ENCODE data around the gene TM9SF4. TPM values are rescaled to one million over a fixed set of nuclear protein-coding genes. Genes with fewer than 3 reads are reported as not detected.

TM9SF4 gene
- total RNA-seq, 1 donor from 2014 or later = 99.4 TPM

GRCh38 chr20:32189123-32189410 is 79.6 kb downstream of the TM9SF4 start:
- H3K27me3 Mint-ChIP-seq = no peaks in the 10 kb centered on the region
- peaks cover 32% of the 10 kb centered on the region for H3K4me1 Mint-ChIP-seq (ENCODE audit: unreplicated experiment)
- no peak for TF ChIP-seq CTCF (conservative IDR thresholded peaks at IDR 0.05)
- no peak for DNase-seq (ENCODE audit: extremely low spot score, unreplicated experiment)
- peak overlapping the region; percentile 90 for H3K4me3 Mint-ChIP-seq
- H3K9me3 Mint-ChIP-seq = no peaks in the 10 kb centered on the region
- peak overlapping the region; percentile 87 for H3K27ac Mint-ChIP-seq
- H3K36me3 Mint-ChIP-seq = peaks cover 11% of the 10 kb centered on the region

GRCh38 chr20:32189691-32190615 is 80.4 kb downstream of the TM9SF4 start:
- peak overlapping the region; percentile 91 for H3K4me3 Mint-ChIP-seq
- TF ChIP-seq CTCF (conservative IDR thresholded peaks at IDR 0.05) = peak; percentile 41
- H3K36me3 Mint-ChIP-seq = peaks cover 16% of the 10 kb centered on the region
- H3K4me1 Mint-ChIP-seq (ENCODE audit: unreplicated experiment) = peaks cover 34% of the 10 kb centered on the region
- H3K27me3 Mint-ChIP-seq = no peaks in the 10 kb centered on the region
- peak; percentile 87 for DNase-seq (ENCODE audit: extremely low spot score, unreplicated experiment)
- peak overlapping the region; percentile 84 for H3K27ac Mint-ChIP-seq
- no peaks in the 10 kb centered on the region for H3K9me3 Mint-ChIP-seq

- Mint-ChIP-seq H3K9me3 (no peaks in the 10 kb centered on the region), H3K27me3 (no peaks in the 10 kb centered on the region), H3K27ac (peak overlapping the region; percentile 84), H3K36me3 (peaks cover 24% of the 10 kb centered on the region), H3K4me1 (ENCODE audit: unreplicated experiment) (peaks cover 36% of the 10 kb centered on the region), H3K4me3 (peak overlapping the region; percentile 91)
- TF ChIP-seq CTCF (conservative IDR thresholded peaks at IDR 0.05) = peak; percentile 36
- DNase-seq (ENCODE audit: extremely low spot score, unreplicated experiment) = no peak
These were observed 81.3 kb downstream of the TM9SF4 start for GRCh38 chr20:32190616-32191415.

GRCh38 chr20:32191422-32191821 is 81.9 kb downstream of the TM9SF4 start:
- H3K27me3 Mint-ChIP-seq = no peaks in the 10 kb centered on the region
- DNase-seq (ENCODE audit: extremely low spot score, unreplicated experiment) = no peak
- peak overlapping the region; percentile 91 for H3K4me3 Mint-ChIP-seq
- H3K9me3 Mint-ChIP-seq = no peaks in the 10 kb centered on the region
- TF ChIP-seq CTCF (conservative IDR thresholded peaks at IDR 0.05) = no peak
- H3K27ac Mint-ChIP-seq = peak overlapping the region; percentile 84
- H3K4me1 Mint-ChIP-seq (ENCODE audit: unreplicated experiment) = peaks cover 36% of the 10 kb centered on the region
- H3K36me3 Mint-ChIP-seq = peaks cover 30% of the 10 kb centered on the region

GRCh38 chr20:32191873-32192272 is 82.4 kb downstream of the TM9SF4 start:
- H3K9me3 Mint-ChIP-seq = no peaks in the 10 kb centered on the region
- H3K4me1 Mint-ChIP-seq (ENCODE audit: unreplicated experiment) = peaks cover 36% of the 10 kb centered on the region
- H3K27ac Mint-ChIP-seq = peak overlapping the region; percentile 24
- no peak overlapping the region for H3K4me3 Mint-ChIP-seq
- peaks cover 30% of the 10 kb centered on the region for H3K36me3 Mint-ChIP-seq
- H3K27me3 Mint-ChIP-seq = no peaks in the 10 kb centered on the region
- no peak for DNase-seq (ENCODE audit: extremely low spot score, unreplicated experiment)
- no peak for TF ChIP-seq CTCF (conservative IDR thresholded peaks at IDR 0.05)

All from type B pancreatic cell (in vitro differentiated cells).